DOHH2 (cell line): ENCODE data around the gene ADAMTS3.

Source experiments
- H3F3A ChIP-seq: fragments of 200-600 bp; sonication (generic), shearing (Covaris generic); 2 replicates; pipeline ENCODE4 v1.6.0; 2016; ENCODE audit warnings: antibody characterized with exemption, mild to moderate bottlenecking; ENCODE audit not compliant: control insufficient read depth, insufficient read depth
- H3K27ac ChIP-seq: fragments of 200-600 bp; sonication (generic); 2 replicates; pipeline ENCODE4 v1.5.1; 2014; ENCODE audit warnings: low read depth, mild to moderate bottlenecking, low read length, moderate library complexity
- H3K27me3 ChIP-seq: fragments of 200-600 bp; sonication (generic); 2 replicates; pipeline ENCODE4 v1.6.1; 2014; ENCODE audit warnings: mild to moderate bottlenecking, low read length, mixed read lengths; ENCODE audit not compliant: control insufficient read depth
- H3K36me3 ChIP-seq: fragments of 200-600 bp; sonication (generic); 2 replicates; pipeline ENCODE4 v1.6.1; 2014; ENCODE audit warnings: mild to moderate bottlenecking, low read length, moderate library complexity, mixed read lengths; ENCODE audit not compliant: control insufficient read depth
- H3K4me1 ChIP-seq: fragments of 200-600 bp; sonication (generic); 2 replicates; pipeline ENCODE4 v1.6.1; 2014; ENCODE audit warnings: mild to moderate bottlenecking, low read length, mixed read lengths; ENCODE audit not compliant: control insufficient read depth
- H3K4me2 ChIP-seq: fragments of 200-600 bp; sonication (generic); 2 replicates; pipeline ENCODE4 v1.6.0; 2014; ENCODE audit warnings: mild to moderate bottlenecking, low read length, moderate library complexity
- H3K4me3 ChIP-seq: fragments of 200-600 bp; sonication (generic); 2 replicates; pipeline ENCODE4 v1.5.1; 2014; ENCODE audit warnings: mild to moderate bottlenecking, low read length, mixed read lengths
- H3K79me2 ChIP-seq: fragments of 200-600 bp; sonication (generic); 2 replicates; pipeline ENCODE4 v1.6.1; 2014; ENCODE audit warnings: mild to moderate bottlenecking, low read length, mixed read lengths; ENCODE audit not compliant: control insufficient read depth
- H3K9me2 ChIP-seq: fragments of 200-600 bp; sonication (generic); replicated peaks from 2 replicates; pipeline ENCODE4 v1.6.1; 2014; ENCODE audit warnings: mild to moderate bottlenecking, low read length, mixed read lengths; ENCODE audit not compliant: control insufficient read depth
- H3K9me3 ChIP-seq: fragments of 200-600 bp; sonication (generic); 2 replicates; pipeline ENCODE4 v1.6.1; 2014; ENCODE audit warnings: antibody characterized with exemption, low read length, mixed read lengths; ENCODE audit not compliant: control insufficient read depth, insufficient read depth
- H4K20me1 ChIP-seq: fragments of 200-600 bp; sonication (generic); 2 replicates; pipeline ENCODE4 v1.6.0; 2014; ENCODE audit warnings: low read depth, mild to moderate bottlenecking, antibody characterized with exemption, low read length, moderate library complexity; ENCODE audit not compliant: control insufficient read depth, insufficient read depth
- EZH2phosphoT487 ChIP-seq: fragments of 200-600 bp; sonication (generic); IDR thresholded peaks from 2 replicates; pipeline ENCODE4 v1.6.1; 2017; ENCODE audit warnings: borderline replicate concordance, mild to moderate bottlenecking, antibody characterized with exemption, low read length, moderate library complexity, mixed read lengths
- TF ChIP-seq, protein P1 (sequence below): fragments of 200-600 bp; sonication (generic); IDR thresholded peaks from one replicate; pipeline ENCODE4 v1.5.1; 2014; ENCODE audit warnings: antibody characterized with exemption, mild to moderate bottlenecking, low read depth, low read length; ENCODE audit not compliant: poor library complexity, severe bottlenecking

ADAMTS3 gene

DNA sequence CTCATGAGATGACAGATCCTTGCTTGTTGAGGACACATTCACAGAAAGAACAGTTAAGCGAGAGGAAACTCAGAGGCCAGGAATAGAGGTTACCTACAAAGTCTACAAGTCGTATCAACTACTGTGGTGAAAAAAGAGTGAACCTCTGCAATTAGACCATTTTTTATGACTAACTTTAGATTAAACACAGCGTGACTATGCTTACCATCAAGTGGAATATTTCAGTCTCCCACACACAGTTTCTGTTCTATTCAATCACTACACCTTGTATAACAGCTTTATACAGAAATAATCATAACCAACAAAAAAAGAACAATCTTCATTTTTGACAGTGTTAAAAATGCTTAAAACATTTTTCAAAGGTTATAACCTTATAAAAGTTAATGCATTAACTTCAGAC is 46.6 kb downstream of the ADAMTS3 start:
- Histone ChIP-seq H3K4me3 (no peak overlapping the region), H3K36me3 (no peaks in the 10 kb centered on the region), H3K4me2 (no peak overlapping the region), H3K27me3 (no peaks in the 10 kb centered on the region), H4K20me1 (no peaks in the 10 kb centered on the region), H3K79me2 (no peaks in the 10 kb centered on the region), H3K9me2 (no peaks in the 10 kb centered on the region), H3K27ac (no peak overlapping the region), H3K4me1 (no peaks in the 10 kb centered on the region), H3F3A (no peaks in the 10 kb centered on the region), H3K9me3 (no peaks in the 10 kb centered on the region)
- TF ChIP-seq, protein P1, sequence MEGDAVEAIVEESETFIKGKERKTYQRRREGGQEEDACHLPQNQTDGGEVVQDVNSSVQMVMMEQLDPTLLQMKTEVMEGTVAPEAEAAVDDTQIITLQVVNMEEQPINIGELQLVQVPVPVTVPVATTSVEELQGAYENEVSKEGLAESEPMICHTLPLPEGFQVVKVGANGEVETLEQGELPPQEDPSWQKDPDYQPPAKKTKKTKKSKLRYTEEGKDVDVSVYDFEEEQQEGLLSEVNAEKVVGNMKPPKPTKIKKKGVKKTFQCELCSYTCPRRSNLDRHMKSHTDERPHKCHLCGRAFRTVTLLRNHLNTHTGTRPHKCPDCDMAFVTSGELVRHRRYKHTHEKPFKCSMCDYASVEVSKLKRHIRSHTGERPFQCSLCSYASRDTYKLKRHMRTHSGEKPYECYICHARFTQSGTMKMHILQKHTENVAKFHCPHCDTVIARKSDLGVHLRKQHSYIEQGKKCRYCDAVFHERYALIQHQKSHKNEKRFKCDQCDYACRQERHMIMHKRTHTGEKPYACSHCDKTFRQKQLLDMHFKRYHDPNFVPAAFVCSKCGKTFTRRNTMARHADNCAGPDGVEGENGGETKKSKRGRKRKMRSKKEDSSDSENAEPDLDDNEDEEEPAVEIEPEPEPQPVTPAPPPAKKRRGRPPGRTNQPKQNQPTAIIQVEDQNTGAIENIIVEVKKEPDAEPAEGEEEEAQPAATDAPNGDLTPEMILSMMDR, result no peak
- no peak for TF ChIP-seq EZH2phosphoT487

DNA sequence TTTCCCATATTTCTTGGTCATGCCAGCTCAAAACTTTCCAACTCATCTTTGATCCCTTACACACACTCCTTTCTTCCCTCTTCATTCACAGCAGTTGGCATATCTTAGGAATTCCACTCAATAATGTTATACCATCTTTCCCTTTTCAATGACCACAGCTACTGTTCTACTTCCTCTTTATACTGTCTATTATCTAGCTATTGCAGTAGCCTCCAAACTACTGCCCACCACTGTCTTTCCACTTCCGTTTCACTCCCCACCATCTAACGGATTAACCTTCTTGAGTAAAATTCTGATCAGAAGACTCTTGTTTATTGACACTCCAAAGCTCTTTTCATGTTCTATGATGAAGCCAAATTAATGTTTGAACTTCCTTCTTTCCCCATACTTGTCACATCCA is 55.8 kb downstream of the ADAMTS3 start:
- TF ChIP-seq EZH2phosphoT487, result no peak
- TF ChIP-seq, protein P1, result no peak
- H3K9me2 ChIP-seq, result no peaks in the 10 kb centered on the region
- H3K4me3 ChIP-seq, result no peak overlapping the region
- no peaks in the 10 kb centered on the region for H3K9me3 ChIP-seq
- no peaks in the 10 kb centered on the region for H3K36me3 ChIP-seq
- no peaks in the 10 kb centered on the region for H3F3A ChIP-seq
- H4K20me1 ChIP-seq, result no peaks in the 10 kb centered on the region
- no peaks in the 10 kb centered on the region for H3K4me1 ChIP-seq
- no peak overlapping the region for H3K27ac ChIP-seq
- H3K79me2 ChIP-seq, result no peaks in the 10 kb centered on the region
- H3K4me2 ChIP-seq, result no peak overlapping the region
- H3K27me3 ChIP-seq, result no peaks in the 10 kb centered on the region

DNA sequence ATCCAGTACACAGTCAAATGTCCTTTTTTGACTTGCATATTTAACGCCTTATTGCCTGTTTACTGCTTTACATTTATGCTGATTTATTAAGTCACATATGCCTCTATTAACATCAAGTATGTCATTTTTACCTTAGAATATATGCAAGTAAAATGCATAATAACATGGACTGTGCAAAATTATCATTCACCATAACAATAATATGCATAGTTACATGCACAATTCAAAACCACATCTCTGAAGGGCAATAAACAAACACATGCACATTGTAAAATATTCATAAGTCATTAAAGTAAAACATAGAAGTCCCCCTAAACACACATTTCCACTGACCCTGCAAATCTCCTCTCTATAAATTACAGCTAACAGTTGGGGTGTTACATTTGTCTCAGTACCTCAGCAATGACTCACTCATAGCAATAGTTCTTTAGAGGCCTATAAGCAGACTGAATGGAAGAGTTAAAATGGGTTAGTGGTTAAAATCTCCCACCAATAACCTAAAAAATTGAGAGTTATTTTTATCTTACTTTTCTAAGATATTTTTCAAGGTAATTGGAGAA is 61.1 kb downstream of the ADAMTS3 start:
- no peak overlapping the region for H3K27ac ChIP-seq
- no peak overlapping the region for H3K4me3 ChIP-seq
- H3K4me2 ChIP-seq, result no peak overlapping the region
- no peaks in the 10 kb centered on the region for H4K20me1 ChIP-seq
- no peaks in the 10 kb centered on the region for H3K9me2 ChIP-seq
- H3F3A ChIP-seq, result no peaks in the 10 kb centered on the region
- TF ChIP-seq, protein P1, result no peak
- no peak for TF ChIP-seq EZH2phosphoT487
- H3K36me3 ChIP-seq, result no peaks in the 10 kb centered on the region
- no peaks in the 10 kb centered on the region for H3K79me2 ChIP-seq
- no peaks in the 10 kb centered on the region for H3K9me3 ChIP-seq
- no peaks in the 10 kb centered on the region for H3K4me1 ChIP-seq
- H3K27me3 ChIP-seq, result no peaks in the 10 kb centered on the region
